Activated B cell treated with CpG ODN at 0.5 μM for 24 hours (primary cell): ENCODE results near the gene SARNP. TPM values are rescaled to one million over a fixed set of nuclear protein-coding genes. Genes with fewer than 3 reads are reported as not detected.

ENCODE experiments used
- ATAC-seq: fragments of 200-7000 bp; cut with Tn5 transposase; one replicate; pipeline ENCODE4 v1.10.0; 2021; ENCODE audit warnings: low read depth, mild to moderate bottlenecking, moderate library complexity
- CTCF ChIA-PET: fragments of 350-600 bp; sonication (Branson Sonifier 250); formaldehyde crosslinking; loops from one replicate; lab custom pipeline; 2021; ENCODE audit warnings: antibody characterized with exemption; lab: Charles Lee
- POLR2A ChIA-PET: fragments of 350-600 bp; sonication (Branson Sonifier 250); formaldehyde crosslinking; loops from one replicate; lab custom pipeline; 2021; ENCODE audit warnings: antibody characterized with exemption; lab: Charles Lee
- DNase-seq: peaks from one replicate; pipeline ENCODE4 v3.0.0; 2022
- H3K27ac Mint-ChIP-seq: one replicate; pipeline ENCODE4 v1.8.0; 2020; ENCODE audit warnings: mixed read lengths
- H3K27me3 Mint-ChIP-seq: one replicate; pipeline ENCODE4 v1.8.0; 2021; ENCODE audit warnings: mixed read lengths
- H3K36me3 Mint-ChIP-seq: one replicate; pipeline ENCODE4 v1.8.0; 2021; ENCODE audit warnings: low read depth, mixed read lengths
- H3K4me1 Mint-ChIP-seq: one replicate; pipeline ENCODE4 v1.8.0; 2021; ENCODE audit warnings: mixed read lengths
- H3K4me3 Mint-ChIP-seq: one replicate; pipeline ENCODE4 v1.8.0; 2020; ENCODE audit warnings: mild to moderate bottlenecking, mixed read lengths
- H3K9me3 Mint-ChIP-seq: one replicate; pipeline ENCODE4 v1.8.0; 2020; ENCODE audit warnings: mixed read lengths
- CTCF ChIP-seq: fragments of 200-600 bp; IDR thresholded peaks from one replicate; pipeline ENCODE4 v1.8.0; 2022; ENCODE audit warnings: antibody characterized with exemption, mild to moderate bottlenecking
- intact Hi-C: fragments of 100-400 bp; cut with micrococcal nuclease; formaldehyde crosslinking; loops from one replicate; pipeline ENCODE4 v1.15.1; 2024
- total RNA-seq: library from RNA; stranded (reverse); gene quantifications from 2 replicates; pipeline ENCODE4 v1.2.3, GENCODE V29; 2022

SARNP gene
- total RNA-seq, 1 donor from 2014 or later = 53.6 TPM

- Mint-ChIP-seq H3K4me1 (peaks cover 18% of the 10 kb centered on the region), H3K27me3 (no peaks in the 10 kb centered on the region), H3K4me3 (no peak overlapping the region), H3K27ac (no peak overlapping the region), H3K9me3 (no peaks in the 10 kb centered on the region), H3K36me3 (peaks cover 59% of the 10 kb centered on the region)
- TF ChIP-seq CTCF = no peak
- intact Hi-C loops = loop anchor here (1.0 to 10.0 kb wide), 3 partner anchors 122 to 833 kb away; partner anchors contain the start of genes RPL41, TESPA1 and ZC3H10
- POLR2A ChIA-PET = interaction anchor here (0.6 to 2.8 kb wide), 32 partner anchors 9 to 1702 kb away, joined by 3 to 166 read pairs (median 5); partner anchors contain the start of genes BLOC1S1, CD63, CNPY2 and DDIT3
- ATAC-seq (peak; percentile 41), DNase-seq (no peak)
- CTCF ChIA-PET = interaction anchor here (0.6 to 3.2 kb wide), 9 partner anchors 21 to 229 kb away, joined by 3 to 19 read pairs (median 3); partner anchors contain the start of gene PYM1
These were observed 710 bp upstream of the SARNP start for GRCh38 chr12:55818140-55818728.

DNA sequence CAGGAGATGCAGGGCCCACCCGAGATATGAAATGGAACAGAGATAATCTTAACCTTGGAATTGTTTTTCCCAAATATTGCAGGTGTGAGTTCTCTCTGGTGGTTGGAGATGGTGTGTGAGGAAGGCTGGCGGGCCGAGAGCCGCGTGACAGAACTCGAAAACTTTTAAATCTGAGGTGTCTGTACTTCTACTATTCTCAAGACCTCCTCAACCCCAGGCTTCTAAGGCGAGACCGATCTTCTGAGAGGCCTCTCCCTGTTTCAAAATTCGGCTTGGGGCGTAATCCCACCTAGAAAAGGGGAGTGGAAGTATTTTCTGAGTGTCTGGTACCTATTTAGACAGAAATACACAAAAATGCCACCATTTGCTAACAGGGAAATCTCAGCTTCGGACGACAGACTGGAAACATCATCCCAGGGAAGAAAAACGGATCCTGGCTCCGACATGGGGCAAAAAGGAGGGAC, 611 bp downstream of the SARNP start:
- H3K4me3 Mint-ChIP-seq = no peak overlapping the region
- no peak for TF ChIP-seq CTCF

DNA sequence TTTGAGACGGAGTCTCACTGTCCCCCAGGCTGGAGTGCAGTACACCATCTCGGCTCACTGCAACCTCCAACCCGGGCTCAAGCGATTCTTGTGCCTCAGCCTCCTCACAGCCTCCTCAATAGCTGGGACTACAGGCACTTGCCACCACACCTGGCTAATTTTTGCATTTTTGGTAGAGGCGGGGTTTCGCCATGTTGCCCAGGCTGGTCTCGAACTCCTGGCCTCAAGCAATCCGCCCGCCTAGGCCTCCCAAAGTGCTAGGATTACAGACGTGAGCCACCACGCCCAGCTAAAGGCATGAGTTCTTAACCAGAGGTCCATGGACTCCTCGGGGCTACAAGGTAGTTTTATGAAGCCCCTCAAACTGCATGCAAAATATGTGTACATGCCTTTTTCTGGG, 2.1 kb downstream of the SARNP start:
- DNase-seq (no peak), ATAC-seq (no peak)
- intact Hi-C loops = loop anchor here (5.0 to 10.0 kb wide), 2 partner anchors 302 to 831 kb away; partner anchors contain the start of genes RPL41, TESPA1 and ZC3H10
- no peak overlapping the region for H3K4me3 Mint-ChIP-seq
- POLR2A ChIA-PET = interaction anchor here (1.0 to 1.6 kb wide), 2 partner anchors 14 to 142 kb away, joined by 4 to 5 read pairs; partner anchors contain the start of gene DNAJC14
- H3K9me3 Mint-ChIP-seq = no peaks in the 10 kb centered on the region
- H3K36me3 Mint-ChIP-seq = peaks cover 49% of the 10 kb centered on the region
- H3K4me1 Mint-ChIP-seq = peaks cover 32% of the 10 kb centered on the region
- no peak for TF ChIP-seq CTCF
- CTCF ChIA-PET = interaction anchor here (3.2 kb wide), 1 partner anchor 124 kb away, joined by 19 read pairs; no protein-coding TSS in a partner anchor
- no peaks in the 10 kb centered on the region for H3K27me3 Mint-ChIP-seq
- H3K27ac Mint-ChIP-seq = no peak overlapping the region

More for the DNA sequence above, 611 bp downstream of the SARNP start:
- DNase-seq = no peak
- ChIA-PET CTCF (interaction anchor here (1.7 to 3.2 kb wide), 3 partner anchors 78 to 123 kb away, joined by 10 to 19 read pairs (median 15); partner anchors contain the start of gene PYM1), POLR2A (interaction anchor here (1.0 to 2.8 kb wide), 17 partner anchors 10 to 499 kb away, joined by 3 to 166 read pairs (median 9); partner anchors contain the start of genes BLOC1S1, CD63, CNPY2 and DGKA)
- no peaks in the 10 kb centered on the region for H3K9me3 Mint-ChIP-seq
- H3K27me3 Mint-ChIP-seq = no peaks in the 10 kb centered on the region
- ATAC-seq = no peak
- intact Hi-C loops = loop anchor here (1.0 to 10.0 kb wide), 7 partner anchors 12 to 832 kb away; partner anchors contain the start of genes DNAJC14, RPL41, RPS26 and TESPA1
- H3K36me3 Mint-ChIP-seq = peaks cover 56% of the 10 kb centered on the region
- H3K27ac Mint-ChIP-seq = no peak overlapping the region
- peaks cover 27% of the 10 kb centered on the region for H3K4me1 Mint-ChIP-seq

- Mint-ChIP-seq H3K36me3 (peaks cover 44% of the 10 kb centered on the region), H3K4me1 (peaks cover 32% of the 10 kb centered on the region), H3K27me3 (no peaks in the 10 kb centered on the region), H3K9me3 (no peaks in the 10 kb centered on the region), H3K27ac (no peak overlapping the region), H3K4me3 (no peak overlapping the region)
- DNase-seq = no peak
- ChIA-PET POLR2A (interaction anchor here (0.7 kb wide), 1 partner anchor 126 kb away, joined by 5 read pairs; no protein-coding TSS in a partner anchor), CTCF (no interaction called here)
- ATAC-seq = no peak
- intact Hi-C loops = loop anchor here (10.0 kb wide), 1 partner anchor 829 kb away; the partner anchor contains the start of gene TESPA1
- no peak for TF ChIP-seq CTCF
These were observed 3.3 kb downstream of the SARNP start for GRCh38 chr12:55814257-55814656.
